Transverse colon (tissue), 4 donors: ENCODE measurements around the gene NCEH1. TPM values are rescaled to one million over a fixed set of nuclear protein-coding genes. Genes with fewer than 3 reads are reported as not detected.

Source experiments
- DNase-seq: peaks from one replicate; pipeline ENCODE4 v3.0.0-alpha.2; 2019
- H3K27ac ChIP-seq, 4 donors: fragments of 200-600 bp; sonication (generic); 2 replicates each; pipeline ENCODE4 v1.5.1; 2016 to 2018; ENCODE audit warnings: inconsistent platforms in 4 of 4
- H3K27me3 ChIP-seq: fragments of 200-600 bp; sonication (generic); 2 replicates; pipeline ENCODE4 v1.5.1; 2017; ENCODE audit warnings: inconsistent platforms
- H3K36me3 ChIP-seq, 4 donors: fragments of 200-600 bp; sonication (generic); 2 replicates each; pipeline ENCODE4 v1.5.1; 2017 to 2019; ENCODE audit warnings: inconsistent platforms in 4 of 4
- H3K4me1 ChIP-seq, 4 donors: fragments of 200-600 bp; sonication (generic); 2 replicates each; pipeline ENCODE4 v1.5.1; 2017 to 2020; ENCODE audit warnings: inconsistent platforms in 4 of 4
- H3K4me3 ChIP-seq, 4 donors: fragments of 200-600 bp; sonication (generic); 1 replicate in 1 of 4; 2 replicates in 3 of 4; pipeline versions ENCODE4 v1.5.1 to v1.6.1; 2017 to 2019; ENCODE audit warnings: inconsistent platforms in 4 of 4
- H3K9me3 ChIP-seq, 2 donors: fragments of 200-600 bp; sonication (generic); 2 replicates each; pipeline ENCODE4 v1.5.1; 2017 to 2019; ENCODE audit warnings: inconsistent platforms in 2 of 2
- EP300 ChIP-seq: sonication (generic); formaldehyde crosslinking; IDR thresholded peaks from one replicate; pipeline ENCODE4 v1.6.1; 2017; ENCODE audit warnings: antibody characterized with exemption, low read depth
- POLR2A ChIP-seq: fragments of 450-650 bp; IDR thresholded peaks from one replicate; pipeline ENCODE4 v1.6.1; 2016; ENCODE audit warnings: antibody characterized with exemption, mild to moderate bottlenecking, moderate library complexity
- POLR2AphosphoS5 ChIP-seq, 3 donors: sonication (generic); formaldehyde crosslinking; IDR thresholded peaks; one replicate each; pipeline ENCODE4 v1.6.1; 2016; ENCODE audit warnings: antibody characterized with exemption in 3 of 3
- whole genome bisulfite sequencing, 2 donors: methylation state at CpG; one replicate each; pipeline ENCODE4 v1.1.5; 2018; ENCODE audit warnings: low coverage in 1 of 2; 5-methylcytosine and 5-hydroxymethylcytosine counted together
- in situ Hi-C, 4 donors: fragments of 200-750 bp; cut with MboI; loops; one replicate each; pipeline versions ENCODE4 v1.15.0 to v1.15.1; 2017; ENCODE audit warnings: low sequenced_read_pairs in 3 of 4, low pct_ligation_motif_present in 1 of 4, low pct_unique_long_range_greater_than_20kb in 1 of 4
- intact Hi-C: fragments of 100-400 bp; cut with DNase I; formaldehyde crosslinking; loops from one replicate; pipeline ENCODE4 v1.15.1; 2023; ENCODE audit warnings: low total_unique reads
- total RNA-seq, 4 donors: library from RNA; depleted of rRNA; stranded (reverse); fragments of >200 nt; gene quantifications; one replicate each; pipeline ENCODE4 v1.1.0, GENCODE V29; 2016
- TF ChIP-seq, protein P1 (sequence below), 5 experiments: fragments of 200-600 bp in 3 of 5; fragments of 450-650 bp in 2 of 5; sonication (generic) in 3 of 5; IDR thresholded peaks; 1 replicate in 2 of 5; 2 replicates in 3 of 5; pipeline ENCODE4 v1.5.1; 2016 to 2017; ENCODE audit warnings: antibody characterized with exemption in 5 of 5, inconsistent platforms in 3 of 5, mild to moderate bottlenecking in 2 of 5, moderate library complexity in 1 of 5

Gene NCEH1
- total RNA-seq, 4 donors from 2014 or later, result 2.4 to 88.3 (median 29.3) TPM

DNA sequence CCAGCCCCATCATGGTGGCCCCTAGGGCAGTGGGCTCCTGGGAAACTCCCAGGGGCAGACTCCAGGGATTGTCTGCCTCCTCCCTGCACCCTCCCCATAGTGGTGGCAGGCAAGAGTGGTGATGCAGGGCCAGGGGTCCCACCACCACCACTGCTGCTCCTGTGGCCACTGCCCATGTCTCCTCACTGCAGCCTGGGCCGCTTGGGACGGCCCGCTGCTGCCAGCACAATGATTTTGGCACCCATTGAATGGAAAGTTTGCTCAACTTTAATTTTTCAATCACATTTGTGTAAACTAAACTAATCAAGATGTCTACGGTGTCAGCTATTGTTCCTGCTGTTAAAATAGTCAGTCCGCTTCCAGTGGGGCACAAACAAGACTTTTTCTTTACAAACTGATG, 95.6 kb downstream of the NCEH1 start:
- no peak overlapping the region for H3K4me3 ChIP-seq
- H3K27me3 ChIP-seq, result no peaks in the 10 kb centered on the region
- H3K4me1 ChIP-seq, result peaks cover 0 to 8% (median 0%) of the 10 kb centered on the region in 4 donors
- in situ Hi-C loops, result no loop called here
- WGBS, 2 donors, result 77 to 80% methylated on average over 2 to 5 of the region's 5 CpGs
- H3K27ac ChIP-seq, result no peak overlapping the region
- TF ChIP-seq POLR2AphosphoS5 (IDR thresholded peaks at IDR 0.05), result no peak
- TF ChIP-seq, protein P1, sequence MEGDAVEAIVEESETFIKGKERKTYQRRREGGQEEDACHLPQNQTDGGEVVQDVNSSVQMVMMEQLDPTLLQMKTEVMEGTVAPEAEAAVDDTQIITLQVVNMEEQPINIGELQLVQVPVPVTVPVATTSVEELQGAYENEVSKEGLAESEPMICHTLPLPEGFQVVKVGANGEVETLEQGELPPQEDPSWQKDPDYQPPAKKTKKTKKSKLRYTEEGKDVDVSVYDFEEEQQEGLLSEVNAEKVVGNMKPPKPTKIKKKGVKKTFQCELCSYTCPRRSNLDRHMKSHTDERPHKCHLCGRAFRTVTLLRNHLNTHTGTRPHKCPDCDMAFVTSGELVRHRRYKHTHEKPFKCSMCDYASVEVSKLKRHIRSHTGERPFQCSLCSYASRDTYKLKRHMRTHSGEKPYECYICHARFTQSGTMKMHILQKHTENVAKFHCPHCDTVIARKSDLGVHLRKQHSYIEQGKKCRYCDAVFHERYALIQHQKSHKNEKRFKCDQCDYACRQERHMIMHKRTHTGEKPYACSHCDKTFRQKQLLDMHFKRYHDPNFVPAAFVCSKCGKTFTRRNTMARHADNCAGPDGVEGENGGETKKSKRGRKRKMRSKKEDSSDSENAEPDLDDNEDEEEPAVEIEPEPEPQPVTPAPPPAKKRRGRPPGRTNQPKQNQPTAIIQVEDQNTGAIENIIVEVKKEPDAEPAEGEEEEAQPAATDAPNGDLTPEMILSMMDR (IDR thresholded peaks at IDR 0.05), result no peak
- no peak for TF ChIP-seq EP300
- no peak for TF ChIP-seq POLR2A
- intact Hi-C loops, result no loop called here
- DNase-seq, result no peak
- H3K36me3 ChIP-seq, result no peaks in the 10 kb centered on the region
- H3K9me3 ChIP-seq, result no peaks in the 10 kb centered on the region

DNA sequence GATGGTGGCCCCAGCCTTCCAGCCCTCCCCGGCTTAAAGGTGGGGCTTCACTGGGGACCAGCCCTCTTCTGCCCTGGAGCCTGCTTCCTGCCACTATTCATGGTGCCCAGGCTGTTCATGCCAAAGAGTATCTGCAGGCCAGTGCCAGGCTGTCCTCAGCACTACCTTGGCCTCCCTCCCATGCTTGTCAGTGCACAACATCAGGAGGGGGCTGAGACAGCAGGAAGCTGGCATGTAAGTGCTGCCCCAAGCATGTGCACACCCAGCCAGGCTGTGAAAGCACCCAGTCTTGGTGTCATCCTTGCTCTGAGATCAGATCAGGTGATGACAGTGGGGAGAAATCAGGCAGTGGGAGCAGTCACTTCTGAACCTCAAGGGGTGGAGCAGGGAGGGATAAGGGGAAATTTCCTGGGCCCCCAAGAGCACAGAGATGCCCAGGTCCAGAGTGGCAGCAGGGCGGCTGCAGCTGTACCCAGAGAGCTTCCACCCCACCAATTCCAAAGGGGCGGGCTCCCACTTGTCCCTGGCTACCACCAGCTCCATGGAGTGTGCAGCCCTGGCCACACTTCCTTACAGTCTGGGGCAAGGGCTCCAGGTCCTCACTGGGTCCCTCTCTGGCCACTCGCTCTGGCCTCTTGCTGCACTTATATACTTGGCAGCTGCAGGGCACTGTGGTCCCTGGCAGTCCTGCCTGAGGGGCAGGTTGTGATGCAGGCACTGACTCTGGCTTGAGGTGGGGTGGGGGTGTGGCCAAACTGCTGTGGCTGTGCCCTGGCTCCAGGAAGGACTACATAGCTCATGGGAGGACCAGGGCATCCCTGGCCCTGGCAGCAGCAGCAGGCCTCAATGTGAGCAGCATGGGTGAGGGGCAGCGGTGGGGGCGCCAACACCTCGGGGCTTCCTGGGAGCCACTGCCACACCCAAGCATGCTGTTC, 96.3 kb downstream of the NCEH1 start:
- Histone ChIP-seq H3K27me3 (no peaks in the 10 kb centered on the region), H3K36me3 (no peaks in the 10 kb centered on the region), H3K27ac (no peak overlapping the region), H3K4me3 (no peak overlapping the region), H3K4me1 (peaks cover 0 to 8% (median 0%) of the 10 kb centered on the region in 4 donors), H3K9me3 (no peaks in the 10 kb centered on the region)
- in situ Hi-C loops, result no loop called here
- TF ChIP-seq, protein P1 (IDR thresholded peaks at IDR 0.05), result no peak
- no peak for DNase-seq
- intact Hi-C loops, result no loop called here
- WGBS, 2 donors, result 88% methylated on average over 7 of the region's 7 CpGs; no CpG with 5 or more reads in 1 of the 2 donors

DNA sequence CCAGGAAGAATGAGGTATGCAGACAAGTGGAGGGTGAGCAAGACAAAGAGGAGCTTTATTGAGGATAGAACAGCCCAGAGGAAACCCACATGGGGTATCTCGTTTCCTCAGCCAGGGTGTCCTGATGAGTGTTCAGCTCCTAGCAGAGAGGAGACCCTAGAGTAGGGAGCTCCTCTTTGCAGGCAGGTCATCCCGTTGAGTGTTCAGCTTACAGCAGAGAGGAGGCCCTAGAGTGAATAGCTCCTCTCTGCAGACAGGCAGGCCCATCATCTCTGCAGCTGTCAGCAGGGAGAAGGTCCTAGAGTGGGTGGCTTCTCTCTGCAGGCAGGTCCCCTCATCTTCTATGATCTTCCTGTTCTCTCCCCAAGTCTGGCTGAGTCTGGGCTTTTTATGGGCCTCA, 97.0 kb downstream of the NCEH1 start:
- TF ChIP-seq POLR2AphosphoS5 (IDR thresholded peaks at IDR 0.05) (no peak), POLR2A (no peak), EP300 (no peak)
- TF ChIP-seq, protein P1 (IDR thresholded peaks at IDR 0.05), result no peak
- Histone ChIP-seq H3K4me3 (no peak overlapping the region), H3K9me3 (no peaks in the 10 kb centered on the region), H3K27ac (no peak overlapping the region), H3K36me3 (no peaks in the 10 kb centered on the region), H3K27me3 (no peaks in the 10 kb centered on the region), H3K4me1 (peaks cover 0 to 8% (median 0%) of the 10 kb centered on the region in 4 donors)
- no peak for DNase-seq
- in situ Hi-C loops (no loop called here), intact Hi-C loops (no loop called here)
- WGBS, 2 donors, result 79% methylated on average over 2 of the region's 2 CpGs; no CpG with 5 or more reads in 1 of the 2 donors

DNA sequence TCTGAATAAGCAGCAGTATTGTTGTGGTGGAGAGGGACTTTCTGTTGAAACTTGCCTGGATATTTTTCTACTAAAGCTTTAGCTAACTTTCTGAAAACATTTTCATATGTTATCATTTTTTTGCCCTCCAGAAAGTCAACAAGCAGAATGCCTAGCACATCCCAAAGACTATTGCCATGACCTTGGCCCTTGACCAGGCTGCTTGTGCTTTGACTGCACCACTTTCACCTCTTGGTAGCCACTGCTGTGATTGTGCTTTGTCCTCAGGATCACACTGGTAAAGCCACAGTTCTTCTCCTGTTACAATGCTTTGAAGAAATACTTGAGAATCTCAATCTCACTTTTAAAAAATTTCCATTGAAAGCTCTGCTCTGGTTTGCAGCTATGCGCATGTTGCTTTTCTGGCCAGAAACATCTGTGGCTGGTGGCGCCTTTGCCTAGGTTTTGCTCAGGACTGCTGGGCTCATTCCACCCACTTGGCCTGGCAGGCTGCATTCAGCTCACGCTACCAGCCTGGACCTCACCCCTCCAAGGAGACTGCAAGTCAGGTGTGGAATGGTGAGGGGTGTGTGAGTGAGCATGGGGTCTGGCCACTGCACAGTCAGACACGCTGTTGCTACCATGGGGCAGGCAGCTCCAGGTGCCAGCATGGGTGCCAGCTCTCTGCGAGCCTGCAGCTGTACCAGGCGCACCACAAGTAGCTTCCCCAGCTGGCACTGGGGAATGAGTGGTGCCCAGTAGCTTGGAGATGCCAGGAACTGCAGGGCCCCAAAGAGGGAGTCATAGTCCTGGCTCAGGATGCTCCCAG, 97.8 kb downstream of the NCEH1 start:
- Histone ChIP-seq H3K9me3 (no peaks in the 10 kb centered on the region), H3K4me3 (no peak overlapping the region), H3K27ac (no peak overlapping the region), H3K27me3 (no peaks in the 10 kb centered on the region), H3K36me3 (no peaks in the 10 kb centered on the region), H3K4me1 (peaks cover 0 to 12% (median 0%) of the 10 kb centered on the region in 4 donors)
- DNase-seq, result no peak
- 93% methylated on average over 4 of the region's 6 CpGs; no CpG with 5 or more reads in 1 of the 2 donors for WGBS, 2 donors
- TF ChIP-seq POLR2A (no peak), POLR2AphosphoS5 (IDR thresholded peaks at IDR 0.05) (no peak), EP300 (no peak)
- TF ChIP-seq, protein P1 (IDR thresholded peaks at IDR 0.05), result no peak
- in situ Hi-C loops, result no loop called here
- intact Hi-C loops, result no loop called here
